HEK293 (cell line): ENCODE data around the gene SKOR2.

Experiments
- ATF2 ChIP-seq: fragments of 450-650 bp; formaldehyde crosslinking; IDR thresholded peaks from 2 replicates; pipeline ENCODE4 v1.5.1; 2016; ENCODE audit warnings: missing biosample characterization, missing genetic modification characterization, low read depth
- CTCF ChIP-seq: fragments of 450-650 bp; formaldehyde crosslinking; IDR thresholded peaks from 2 replicates; pipeline ENCODE4 v1.5.1; 2016; ENCODE audit warnings: missing biosample characterization, missing genetic modification characterization
- ZNF248 ChIP-seq: fragments of 450-650 bp; formaldehyde crosslinking; IDR thresholded peaks from 2 replicates; pipeline ENCODE4 v1.5.1; 2017; ENCODE audit warnings: missing biosample characterization, missing genetic modification characterization
- ZNF335 ChIP-seq: fragments of 450-650 bp; formaldehyde crosslinking; conservative IDR thresholded peaks from 2 replicates; pipeline ENCODE4 v1.5.1; 2016; ENCODE audit warnings: missing biosample characterization, missing genetic modification characterization

GRCh38 chr18:47285456-47285855 lies 34.0 kb upstream of the SKOR2 start:
- TF ChIP-seq ZNF248 (tag by site-specific recombination) (no peak), ZNF335 (tag by site-specific recombination) (no peak), CTCF (no peak), ATF2 (tag by site-specific recombination) (no peak)
